ENCODE results near the gene RAC3. TPM values are rescaled to one million over a fixed set of nuclear protein-coding genes. Genes with fewer than 3 reads are reported as not detected.

Gene RAC3
- total RNA-seq, 1 experiment from 2014 or later: 120 TPM

GRCh38 chr17:81991684-81992305 is 39.7 kb upstream of the RAC3 start:
- intact Hi-C loops (cut with micrococcal nuclease): no loop called here
- H3K9me3 ChIP-seq (ENCODE audit: control insufficient read depth in 1 of 2, insufficient read depth in 1 of 2, low read depth in 1 of 2, low read length in 2 of 2): no peaks in the 10 kb centered on the region
- H3K27ac ChIP-seq (ENCODE audit: low read depth, low read length): peak overlapping the region; percentile 34; the same call in 1 of the 2 replicates
- peak; percentile 59 for ATAC-seq
- H3K36me3 ChIP-seq (ENCODE audit: control insufficient read depth in 1 of 2, insufficient read depth in 2 of 2, low read length in 2 of 2): no peaks in the 10 kb centered on the region; a peak in 1 of 4 replicates
- peak overlapping the region; percentile 2; the same call in 1 of the 2 replicates for H3K4me2 ChIP-seq (ENCODE audit: low read length)
- no peaks in the 10 kb centered on the region for H3K27me3 ChIP-seq (ENCODE audit: insufficient read depth, low read length)
- H3K4me3 ChIP-seq (replicated peaks in 1 of 2; ENCODE audit: low read depth in 1 of 2, low read length in 2 of 2): no peak overlapping the region
- no peak overlapping the region for H2AFZ ChIP-seq (ENCODE audit: low read depth, low read length, poor library complexity, severe bottlenecking)
- H3K9me2 ChIP-seq (ENCODE audit: insufficient read depth): no peaks in the 10 kb centered on the region
- DNase-seq (ENCODE audit: low read depth, low spot score): no peak
- no peaks in the 10 kb centered on the region for H4K20me1 ChIP-seq (ENCODE audit: insufficient read depth)
- no peak overlapping the region for H3K9ac ChIP-seq (ENCODE audit: low read length)
- ChIA-PET POLR2A (no interaction called here), CTCF (no interaction called here), RAD21 (ENCODE audit: low non-redundant PET in 1 of 2, low total read pairs in 2 of 2, uncharacterized antibody in 2 of 2, unreplicated experiment in 2 of 2) (no interaction called here)
- H3K4me1 ChIP-seq (ENCODE audit: control insufficient read depth in 1 of 2, insufficient read depth in 2 of 2, low read length in 2 of 2): peaks cover 10 to 11% of the 10 kb centered on the region in 2 experiments; a peak in 3 of 4 replicates
- no peaks in the 10 kb centered on the region for H3K79me2 ChIP-seq (ENCODE audit: insufficient read depth, low read length)
- TF ChIP-seq SRF (IDR thresholded peaks at IDR 0.05; ENCODE audit: low read depth): no peak
- TF ChIP-seq ZFX (IDR thresholded peaks at IDR 0.05): no peak
- no peak for TF ChIP-seq REST (IDR thresholded peaks at IDR 0.05; ENCODE audit: low read depth)
- TF ChIP-seq YY1 (IDR thresholded peaks at IDR 0.05; ENCODE audit: extremely low read depth, insufficient replicate concordance, low read depth, low read length): no peak
- TF ChIP-seq CTCF (IDR thresholded peaks at IDR 0.05 in 2 of 3, conservative IDR thresholded peaks at IDR 0.05 in 1 of 3; ENCODE audit: borderline replicate concordance in 1 of 3, insufficient read depth in 1 of 3, low read depth in 2 of 3, low read length in 2 of 3): no peak
- no peak for TF ChIP-seq CBX3 (IDR thresholded peaks at IDR 0.05; ENCODE audit: low read depth)
- TF ChIP-seq ATF3 (IDR thresholded peaks at IDR 0.05): no peak
- TF ChIP-seq EGR1 (IDR thresholded peaks at IDR 0.05; ENCODE audit: low read depth): no peak
- TF ChIP-seq SIN3A (IDR thresholded peaks at IDR 0.05; ENCODE audit: low read depth): no peak
- no peak for TF ChIP-seq RAD21 (IDR thresholded peaks at IDR 0.05; ENCODE audit: low read depth)
- TF ChIP-seq TCF7L2 (IDR thresholded peaks at IDR 0.05; ENCODE audit: borderline replicate concordance, extremely low read depth, insufficient read depth, insufficient read length): no peak
- no peak for TF ChIP-seq SP1 (IDR thresholded peaks at IDR 0.05; ENCODE audit: low read depth)
- TF ChIP-seq EZH2 (IDR thresholded peaks at IDR 0.05): no peak
- no peak for TF ChIP-seq CEBPB (IDR thresholded peaks at IDR 0.05; ENCODE audit: low read depth)
- TF ChIP-seq, protein P1, sequence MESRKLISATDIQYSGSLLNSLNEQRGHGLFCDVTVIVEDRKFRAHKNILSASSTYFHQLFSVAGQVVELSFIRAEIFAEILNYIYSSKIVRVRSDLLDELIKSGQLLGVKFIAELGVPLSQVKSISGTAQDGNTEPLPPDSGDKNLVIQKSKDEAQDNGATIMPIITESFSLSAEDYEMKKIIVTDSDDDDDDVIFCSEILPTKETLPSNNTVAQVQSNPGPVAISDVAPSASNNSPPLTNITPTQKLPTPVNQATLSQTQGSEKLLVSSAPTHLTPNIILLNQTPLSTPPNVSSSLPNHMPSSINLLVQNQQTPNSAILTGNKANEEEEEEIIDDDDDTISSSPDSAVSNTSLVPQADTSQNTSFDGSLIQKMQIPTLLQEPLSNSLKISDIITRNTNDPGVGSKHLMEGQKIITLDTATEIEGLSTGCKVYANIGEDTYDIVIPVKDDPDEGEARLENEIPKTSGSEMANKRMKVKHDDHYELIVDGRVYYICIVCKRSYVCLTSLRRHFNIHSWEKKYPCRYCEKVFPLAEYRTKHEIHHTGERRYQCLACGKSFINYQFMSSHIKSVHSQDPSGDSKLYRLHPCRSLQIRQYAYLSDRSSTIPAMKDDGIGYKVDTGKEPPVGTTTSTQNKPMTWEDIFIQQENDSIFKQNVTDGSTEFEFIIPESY (IDR thresholded peaks at IDR 0.05; ENCODE audit: extremely low read depth, insufficient replicate concordance, low read length): no peak
- BruUV-seq (replicated peaks): no TSS peak
